Activated CD4-positive, alpha-beta T cell treated with anti-CD3 and anti-CD28 coated beads, Interleukin-10, Interleukin-2, amounts not matched to agents 100 ng/mL and 50 ng/mL, durations not matched to agents 16 hours and 8 hours (primary cell): ENCODE data around the gene STATH.
"Not testable (repeated sequence)": the region's sequence is repeated elsewhere in the genome, so short reads cannot be mapped to it uniquely, and the experiment has no call there.

Experiments
- DNase-seq: peaks from one replicate; pipeline ENCODE4 v3.0.0-alpha.2; 2020

Gene STATH

GRCh38 chr4:69995526-69996016 lies at the start of gene STATH:
TSS of gene STATH (plus strand) at chr4:69995966. CDS start at chr4:69998438, 2,472 bp downstream.
- no peak for DNase-seq

GRCh38 chr4:69951602-69952001 lies 44.2 kb upstream of the STATH start:
- DNase-seq = no peak

- DNase-seq = no peak
These were observed 38.6 kb upstream of the STATH start for GRCh38 chr4:69957209-69957608.

GRCh38 chr4:69965628-69966027 lies 30.1 kb upstream of the STATH start, which contains the start of gene CSN2:
TSS of gene CSN2 (minus strand) at chr4:69965728. CDS start at chr4:69960995, 4,733 bp downstream.
- no peak for DNase-seq

GRCh38 chr4:69970071-69970470 lies 25.7 kb upstream of the STATH start:
- DNase-seq = no peak

GRCh38 chr4:69974631-69975030 lies 21.1 kb upstream of the STATH start:
- DNase-seq = no peak

- DNase-seq = no peak
These were observed 18.2 kb upstream of the STATH start for GRCh38 chr4:69977582-69977981.

- peak; percentile 38 for DNase-seq
These were observed 11.7 kb upstream of the STATH start for GRCh38 chr4:69984030-69984443.

GRCh38 chr4:69986663-69987062 lies 9.1 kb upstream of the STATH start:
- no peak for DNase-seq

GRCh38 chr4:69991016-69991415 lies 4.8 kb upstream of the STATH start:
- no peak for DNase-seq

- no peak for DNase-seq
These were observed 984 bp upstream of the STATH start for GRCh38 chr4:69994782-69995181.

- DNase-seq = peak; percentile 52
These were observed 3.7 kb downstream of the STATH start for GRCh38 chr4:69999420-69999819.

GRCh38 chr4:70000711-70001110 lies 4.9 kb downstream of the STATH start:
- no peak for DNase-seq

- DNase-seq = no peak
These were observed 6.7 kb downstream of the STATH start for GRCh38 chr4:70002507-70002906.

- no peak for DNase-seq
These were observed 13.0 kb downstream of the STATH start for GRCh38 chr4:70008771-70009170.

- not testable (repeated sequence) for DNase-seq
These were observed 23.2 kb downstream of the STATH start for GRCh38 chr4:70019006-70019405.

GRCh38 chr4:70023218-70023617 lies 27.5 kb downstream of the STATH start:
- DNase-seq = no peak

- DNase-seq = no peak
These were observed 31.2 kb downstream of the STATH start for GRCh38 chr4:70027011-70027410.

- not testable (repeated sequence) for DNase-seq
These were observed 32.4 kb downstream of the STATH start, which contains the start of gene HTN3 for GRCh38 chr4:70028159-70028558. TSS of gene HTN3 (plus strand) at chr4:70028459. CDS start at chr4:70030741, 2,282 bp downstream.

- DNase-seq = not testable (repeated sequence)
These were observed 41.8 kb downstream of the STATH start for GRCh38 chr4:70037559-70037958.

GRCh38 chr4:70039928-70040327 lies 44.2 kb downstream of the STATH start:
- not testable (repeated sequence) for DNase-seq

GRCh38 chr4:70041652-70042286 lies 46.0 kb downstream of the STATH start:
- no peak for DNase-seq

- DNase-seq = not testable (repeated sequence)
These were observed 54.4 kb downstream of the STATH start, which contains the start of gene HTN1 for GRCh38 chr4:70050138-70050537. TSS of gene HTN1 (plus strand) at chr4:70050438. CDS start at chr4:70053077, 2,639 bp downstream.
